Activated CD4-positive, alpha-beta memory T cell treated with anti-CD3 and anti-CD28 coated beads, Interleukin-2, amount 10 ng/mL, durations not matched to agents 7 days and 5 days (primary cell): Measurements from ENCODE around the gene PRPSAP2. TPM values are rescaled to one million over a fixed set of nuclear protein-coding genes. Genes with fewer than 3 reads are reported as not detected.
A peak's percentile ranks its signal among the peaks of the same experiment; 100 is the strongest.
"Not testable (repeated sequence)": the region's sequence is repeated elsewhere in the genome, so short reads cannot be mapped to it uniquely, and the experiment has no call there.

Source experiments
- CTCF ChIA-PET: fragments of 350-600 bp; sonication (Branson Sonifier 250); formaldehyde crosslinking; loops from one replicate; lab custom pipeline; 2021; ENCODE audit warnings: antibody characterized with exemption, inconsistent platforms; lab: Charles Lee
- POLR2A ChIA-PET: fragments of 350-600 bp; sonication (Branson Sonifier 250); formaldehyde crosslinking; loops from one replicate; lab custom pipeline; 2021; ENCODE audit warnings: antibody characterized with exemption; lab: Charles Lee
- DNase-seq: peaks from one replicate; pipeline ENCODE4 v3.0.0-alpha.2; 2020
- H3K27ac Mint-ChIP-seq: one replicate; pipeline ENCODE4 v1.8.0; 2021; ENCODE audit warnings: mild to moderate bottlenecking, mixed read lengths
- H3K27me3 Mint-ChIP-seq: one replicate; pipeline ENCODE4 v1.8.0; 2021; ENCODE audit warnings: mixed read lengths
- H3K36me3 Mint-ChIP-seq: one replicate; pipeline ENCODE4 v1.8.0; 2021; ENCODE audit warnings: low read depth, mixed read lengths
- H3K4me1 Mint-ChIP-seq: one replicate; pipeline ENCODE4 v1.8.0; 2021; ENCODE audit warnings: mixed read lengths
- H3K4me3 Mint-ChIP-seq: one replicate; pipeline ENCODE4 v1.8.0; 2021; ENCODE audit warnings: mild to moderate bottlenecking, mixed read lengths
- H3K9me3 Mint-ChIP-seq: one replicate; pipeline ENCODE4 v1.8.0; 2021; ENCODE audit warnings: mixed read lengths
- total RNA-seq, 2 experiments: library from RNA; stranded (reverse); gene quantifications; one replicate each; pipeline ENCODE4 v1.2.3, GENCODE V29; 2021

PRPSAP2 gene
- total RNA-seq, 2 experiments from 2014 or later = 36.0 to 36.6 TPM

- H3K36me3 Mint-ChIP-seq = peaks cover 48% of the 10 kb centered on the region
- H3K9me3 Mint-ChIP-seq = no peaks in the 10 kb centered on the region
- peaks cover 34% of the 10 kb centered on the region for H3K27me3 Mint-ChIP-seq
- H3K4me1 Mint-ChIP-seq = peaks cover 23% of the 10 kb centered on the region
- CTCF ChIA-PET = no interaction called here
- H3K4me3 Mint-ChIP-seq = no peak overlapping the region
- POLR2A ChIA-PET = no interaction called here
- no peak for DNase-seq
- H3K27ac Mint-ChIP-seq = no peak overlapping the region
Observed at GRCh38 chr17:18904482-18904881, 46.6 kb downstream of the PRPSAP2 start.

- POLR2A ChIA-PET = no interaction called here
- H3K36me3 Mint-ChIP-seq = peaks cover 49% of the 10 kb centered on the region
- CTCF ChIA-PET = no interaction called here
- no peak overlapping the region for H3K4me3 Mint-ChIP-seq
- no peak for DNase-seq
- peaks cover 32% of the 10 kb centered on the region for H3K27me3 Mint-ChIP-seq
- no peaks in the 10 kb centered on the region for H3K9me3 Mint-ChIP-seq
- H3K4me1 Mint-ChIP-seq = peaks cover 21% of the 10 kb centered on the region
- no peak overlapping the region for H3K27ac Mint-ChIP-seq
Observed at GRCh38 chr17:18905226-18905625, 47.3 kb downstream of the PRPSAP2 start.

- no peak for DNase-seq
- H3K9me3 Mint-ChIP-seq = no peaks in the 10 kb centered on the region
- H3K36me3 Mint-ChIP-seq = peaks cover 29% of the 10 kb centered on the region
- no peaks in the 10 kb centered on the region for H3K4me1 Mint-ChIP-seq
- ChIA-PET POLR2A (interaction anchor here (1.2 kb wide), 1 partner anchor 11 kb away, joined by 3 read pairs; no protein-coding TSS in a partner anchor), CTCF (no interaction called here)
- H3K4me3 Mint-ChIP-seq = no peak overlapping the region
- H3K27ac Mint-ChIP-seq = no peak overlapping the region
- peaks cover 8% of the 10 kb centered on the region for H3K27me3 Mint-ChIP-seq
Observed at GRCh38 chr17:18910326-18910725, 52.4 kb downstream of the PRPSAP2 start.

GRCh38 chr17:18910881-18911280, 53.0 kb downstream of the PRPSAP2 start:
- Mint-ChIP-seq H3K9me3 (no peaks in the 10 kb centered on the region), H3K36me3 (peaks cover 33% of the 10 kb centered on the region), H3K27ac (no peak overlapping the region), H3K4me1 (no peaks in the 10 kb centered on the region), H3K4me3 (no peak overlapping the region), H3K27me3 (peaks cover 8% of the 10 kb centered on the region)
- ChIA-PET POLR2A (interaction anchor here (1.2 kb wide), 1 partner anchor 11 kb away, joined by 3 read pairs; no protein-coding TSS in a partner anchor), CTCF (no interaction called here)
- no peak for DNase-seq

GRCh38 chr17:18916816-18917500, 59.0 kb downstream of the PRPSAP2 start:
- CTCF ChIA-PET = no interaction called here
- Mint-ChIP-seq H3K4me3 (no peak overlapping the region), H3K27me3 (no peaks in the 10 kb centered on the region), H3K27ac (no peak overlapping the region), H3K36me3 (peaks cover 35% of the 10 kb centered on the region), H3K4me1 (peaks cover 19% of the 10 kb centered on the region), H3K9me3 (no peaks in the 10 kb centered on the region)
- no peak for DNase-seq
- POLR2A ChIA-PET = no interaction called here

- ChIA-PET POLR2A (no interaction called here), CTCF (no interaction called here)
- H3K36me3 Mint-ChIP-seq = peaks cover 30% of the 10 kb centered on the region
- peaks cover 23% of the 10 kb centered on the region for H3K4me1 Mint-ChIP-seq
- no peak overlapping the region for H3K4me3 Mint-ChIP-seq
- no peak overlapping the region for H3K27ac Mint-ChIP-seq
- H3K9me3 Mint-ChIP-seq = no peaks in the 10 kb centered on the region
- DNase-seq = no peak
- no peaks in the 10 kb centered on the region for H3K27me3 Mint-ChIP-seq
Observed at GRCh38 chr17:18917506-18918032, 59.6 kb downstream of the PRPSAP2 start.

GRCh38 chr17:18919963-18920362, 62.0 kb downstream of the PRPSAP2 start:
- CTCF ChIA-PET = no interaction called here

GRCh38 chr17:18920911-18921441, 63.0 kb downstream of the PRPSAP2 start:
- H3K27me3 Mint-ChIP-seq = no peaks in the 10 kb centered on the region
- ChIA-PET POLR2A (no interaction called here), CTCF (interaction anchor here (1.0 kb wide), 1 partner anchor 40 kb away, joined by 4 read pairs; no protein-coding TSS in a partner anchor)
- H3K4me1 Mint-ChIP-seq = peaks cover 32% of the 10 kb centered on the region
- peaks cover 30% of the 10 kb centered on the region for H3K36me3 Mint-ChIP-seq
- no peaks in the 10 kb centered on the region for H3K9me3 Mint-ChIP-seq
- no peak for DNase-seq
- peak overlapping the region; percentile 29 for H3K27ac Mint-ChIP-seq
- H3K4me3 Mint-ChIP-seq = no peak overlapping the region

More at GRCh38 chr17:18919963-18920362, 62.0 kb downstream of the PRPSAP2 start:
- POLR2A ChIA-PET = no interaction called here
- Mint-ChIP-seq H3K27ac (no peak overlapping the region), H3K4me3 (no peak overlapping the region), H3K4me1 (peaks cover 28% of the 10 kb centered on the region), H3K9me3 (no peaks in the 10 kb centered on the region), H3K27me3 (no peaks in the 10 kb centered on the region), H3K36me3 (peaks cover 29% of the 10 kb centered on the region)
- no peak for DNase-seq

GRCh38 chr17:18921485-18921884, 63.6 kb downstream of the PRPSAP2 start:
- no peaks in the 10 kb centered on the region for H3K27me3 Mint-ChIP-seq
- H3K36me3 Mint-ChIP-seq = peaks cover 29% of the 10 kb centered on the region
- H3K4me3 Mint-ChIP-seq = no peak overlapping the region
- POLR2A ChIA-PET = no interaction called here
- CTCF ChIA-PET = interaction anchor here (1.0 kb wide), 1 partner anchor 39 kb away, joined by 4 read pairs; no protein-coding TSS in a partner anchor
- peak overlapping the region; percentile 29 for H3K27ac Mint-ChIP-seq
- peaks cover 32% of the 10 kb centered on the region for H3K4me1 Mint-ChIP-seq
- no peaks in the 10 kb centered on the region for H3K9me3 Mint-ChIP-seq
- no peak for DNase-seq

- peaks cover 24% of the 10 kb centered on the region for H3K36me3 Mint-ChIP-seq
- CTCF ChIA-PET = no interaction called here
Observed at GRCh38 chr17:18921912-18922451, 64.1 kb downstream of the PRPSAP2 start.

GRCh38 chr17:18922596-18922995, 64.7 kb downstream of the PRPSAP2 start:
- CTCF ChIA-PET, H3K4me3 Mint-ChIP-seq, H3K9me3 Mint-ChIP-seq, DNase-seq, H3K27ac Mint-ChIP-seq, H3K27me3 Mint-ChIP-seq: not testable (repeated sequence)
- H3K4me1 Mint-ChIP-seq = peaks cover 33% of the 10 kb centered on the region
- peaks cover 20% of the 10 kb centered on the region for H3K36me3 Mint-ChIP-seq
- POLR2A ChIA-PET = interaction anchor here (0.6 to 1.0 kb wide), 2 partner anchors 62 to 64 kb away, joined by 3 to 4 read pairs; no protein-coding TSS in a partner anchor

More at GRCh38 chr17:18921912-18922451, 64.1 kb downstream of the PRPSAP2 start:
- POLR2A ChIA-PET = interaction anchor here (0.6 to 1.0 kb wide), 2 partner anchors 61 to 63 kb away, joined by 3 to 4 read pairs; no protein-coding TSS in a partner anchor
- Mint-ChIP-seq H3K27me3 (no peaks in the 10 kb centered on the region), H3K4me1 (peaks cover 33% of the 10 kb centered on the region), H3K4me3 (no peak overlapping the region), H3K9me3 (no peaks in the 10 kb centered on the region), H3K27ac (peak overlapping the region; percentile 29)
- DNase-seq = no peak

- H3K27me3 Mint-ChIP-seq = no peaks in the 10 kb centered on the region
- ChIA-PET CTCF (no interaction called here), POLR2A (no interaction called here)
- DNase-seq = no peak
- peaks cover 22% of the 10 kb centered on the region for H3K36me3 Mint-ChIP-seq
- peaks cover 28% of the 10 kb centered on the region for H3K4me1 Mint-ChIP-seq
- no peaks in the 10 kb centered on the region for H3K9me3 Mint-ChIP-seq
- no peak overlapping the region for H3K4me3 Mint-ChIP-seq
- H3K27ac Mint-ChIP-seq = no peak overlapping the region
Observed at GRCh38 chr17:18925187-18925586, 67.3 kb downstream of the PRPSAP2 start.

- peaks cover 2% of the 10 kb centered on the region for H3K27me3 Mint-ChIP-seq
- no peaks in the 10 kb centered on the region for H3K9me3 Mint-ChIP-seq
- H3K36me3 Mint-ChIP-seq = peaks cover 27% of the 10 kb centered on the region
- no peak overlapping the region for H3K4me3 Mint-ChIP-seq
- POLR2A ChIA-PET = no interaction called here
- H3K27ac Mint-ChIP-seq = no peak overlapping the region
- peaks cover 14% of the 10 kb centered on the region for H3K4me1 Mint-ChIP-seq
- no peak for DNase-seq
- CTCF ChIA-PET = no interaction called here
Observed at GRCh38 chr17:18928628-18929125, 70.7 kb downstream of the PRPSAP2 start.
